HEK293 (cell line): ENCODE data around the gene DMPK.

Source experiments
- SETDB1 ChIP-seq: IDR thresholded peaks from one replicate; pipeline ENCODE4 v1.6.1; 2017; ENCODE audit warnings: mild to moderate bottlenecking, low read length, moderate library complexity, mixed read lengths; ENCODE audit not compliant: insufficient read length
- YY1 ChIP-seq: fragments of 450-650 bp; formaldehyde crosslinking; IDR thresholded peaks from 2 replicates; pipeline ENCODE4 v1.5.1; 2018; ENCODE audit warnings: missing biosample characterization, missing genetic modification characterization
- ZFP69B ChIP-seq: fragments of 450-650 bp; formaldehyde crosslinking; IDR thresholded peaks from 2 replicates; pipeline ENCODE4 v1.5.1; 2016; ENCODE audit warnings: missing biosample characterization, missing genetic modification characterization
- ZNF24 ChIP-seq: fragments of 450-650 bp; formaldehyde crosslinking; IDR thresholded peaks from 2 replicates; pipeline ENCODE4 v1.5.1; 2016; ENCODE audit warnings: missing biosample characterization, missing genetic modification characterization
- ZNF792 ChIP-seq: fragments of 450-650 bp; formaldehyde crosslinking; IDR thresholded peaks from 2 replicates; pipeline ENCODE4 v1.5.1; 2016; ENCODE audit warnings: missing biosample characterization, missing genetic modification characterization
- TF ChIP-seq, protein P1 (sequence below): fragments of 450-650 bp; formaldehyde crosslinking; IDR thresholded peaks from 2 replicates; pipeline ENCODE4 v1.5.1; 2016; ENCODE audit warnings: missing biosample characterization, missing genetic modification characterization
- TF ChIP-seq, protein P2 (sequence below): fragments of 450-650 bp; formaldehyde crosslinking; IDR thresholded peaks from 2 replicates; pipeline ENCODE4 v1.5.1; 2017; ENCODE audit warnings: missing biosample characterization, missing genetic modification characterization
- TF ChIP-seq, protein P3 (sequence below): fragments of 450-650 bp; formaldehyde crosslinking; optimal IDR thresholded peaks from 2 replicates; pipeline ENCODE3; 2016; ENCODE audit warnings: missing biosample characterization, mild to moderate bottlenecking, missing genetic modification characterization

DNA sequence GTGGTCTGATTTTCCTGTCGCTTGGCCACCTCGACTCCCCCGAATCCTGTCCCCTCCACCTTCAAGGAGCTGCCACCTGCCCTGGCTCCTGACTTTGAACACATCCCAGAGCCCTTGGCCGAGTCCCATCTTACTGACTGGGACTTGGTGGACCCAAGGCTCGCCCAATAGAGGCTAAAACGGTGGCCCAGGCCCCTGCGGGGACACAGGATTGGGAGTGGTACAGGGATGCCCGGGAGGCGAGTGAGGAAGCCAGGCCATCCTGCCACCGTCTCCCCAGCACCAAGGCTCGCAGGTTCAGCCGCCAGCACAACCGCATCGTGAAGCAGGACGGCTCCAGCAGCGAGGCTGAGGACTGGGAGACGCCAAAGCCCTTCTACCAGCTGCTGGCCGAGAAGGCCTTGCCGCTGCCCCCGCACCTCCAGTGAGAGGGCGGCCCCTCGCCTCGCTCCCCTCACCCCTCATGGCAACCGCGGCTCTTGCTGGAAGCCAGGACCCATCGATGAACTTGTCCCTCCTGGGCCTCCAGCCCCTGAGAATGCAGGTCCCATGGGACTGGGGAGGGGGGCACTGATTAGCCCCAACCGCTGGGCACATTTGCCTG lies 18.5 kb downstream of the DMPK start:
- TF ChIP-seq, protein P1, sequence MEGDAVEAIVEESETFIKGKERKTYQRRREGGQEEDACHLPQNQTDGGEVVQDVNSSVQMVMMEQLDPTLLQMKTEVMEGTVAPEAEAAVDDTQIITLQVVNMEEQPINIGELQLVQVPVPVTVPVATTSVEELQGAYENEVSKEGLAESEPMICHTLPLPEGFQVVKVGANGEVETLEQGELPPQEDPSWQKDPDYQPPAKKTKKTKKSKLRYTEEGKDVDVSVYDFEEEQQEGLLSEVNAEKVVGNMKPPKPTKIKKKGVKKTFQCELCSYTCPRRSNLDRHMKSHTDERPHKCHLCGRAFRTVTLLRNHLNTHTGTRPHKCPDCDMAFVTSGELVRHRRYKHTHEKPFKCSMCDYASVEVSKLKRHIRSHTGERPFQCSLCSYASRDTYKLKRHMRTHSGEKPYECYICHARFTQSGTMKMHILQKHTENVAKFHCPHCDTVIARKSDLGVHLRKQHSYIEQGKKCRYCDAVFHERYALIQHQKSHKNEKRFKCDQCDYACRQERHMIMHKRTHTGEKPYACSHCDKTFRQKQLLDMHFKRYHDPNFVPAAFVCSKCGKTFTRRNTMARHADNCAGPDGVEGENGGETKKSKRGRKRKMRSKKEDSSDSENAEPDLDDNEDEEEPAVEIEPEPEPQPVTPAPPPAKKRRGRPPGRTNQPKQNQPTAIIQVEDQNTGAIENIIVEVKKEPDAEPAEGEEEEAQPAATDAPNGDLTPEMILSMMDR (tag by site-specific recombination): no peak
- TF ChIP-seq, protein P2, sequence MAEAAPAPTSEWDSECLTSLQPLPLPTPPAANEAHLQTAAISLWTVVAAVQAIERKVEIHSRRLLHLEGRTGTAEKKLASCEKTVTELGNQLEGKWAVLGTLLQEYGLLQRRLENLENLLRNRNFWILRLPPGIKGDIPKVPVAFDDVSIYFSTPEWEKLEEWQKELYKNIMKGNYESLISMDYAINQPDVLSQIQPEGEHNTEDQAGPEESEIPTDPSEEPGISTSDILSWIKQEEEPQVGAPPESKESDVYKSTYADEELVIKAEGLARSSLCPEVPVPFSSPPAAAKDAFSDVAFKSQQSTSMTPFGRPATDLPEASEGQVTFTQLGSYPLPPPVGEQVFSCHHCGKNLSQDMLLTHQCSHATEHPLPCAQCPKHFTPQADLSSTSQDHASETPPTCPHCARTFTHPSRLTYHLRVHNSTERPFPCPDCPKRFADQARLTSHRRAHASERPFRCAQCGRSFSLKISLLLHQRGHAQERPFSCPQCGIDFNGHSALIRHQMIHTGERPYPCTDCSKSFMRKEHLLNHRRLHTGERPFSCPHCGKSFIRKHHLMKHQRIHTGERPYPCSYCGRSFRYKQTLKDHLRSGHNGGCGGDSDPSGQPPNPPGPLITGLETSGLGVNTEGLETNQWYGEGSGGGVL (tag by site-specific recombination): no peak
- TF ChIP-seq SETDB1: no peak
- TF ChIP-seq YY1 (tag by site-specific recombination): no peak
- TF ChIP-seq ZNF792 (tag by site-specific recombination): no peak
- TF ChIP-seq, protein P3, sequence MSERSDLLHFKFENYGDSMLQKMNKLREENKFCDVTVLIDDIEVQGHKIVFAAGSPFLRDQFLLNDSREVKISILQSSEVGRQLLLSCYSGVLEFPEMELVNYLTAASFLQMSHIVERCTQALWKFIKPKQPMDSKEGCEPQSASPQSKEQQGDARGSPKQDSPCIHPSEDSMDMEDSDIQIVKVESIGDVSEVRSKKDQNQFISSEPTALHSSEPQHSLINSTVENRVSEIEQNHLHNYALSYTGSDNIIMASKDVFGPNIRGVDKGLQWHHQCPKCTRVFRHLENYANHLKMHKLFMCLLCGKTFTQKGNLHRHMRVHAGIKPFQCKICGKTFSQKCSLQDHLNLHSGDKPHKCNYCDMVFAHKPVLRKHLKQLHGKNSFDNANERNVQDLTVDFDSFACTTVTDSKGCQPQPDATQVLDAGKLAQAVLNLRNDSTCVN (tag by site-specific recombination): no peak
- TF ChIP-seq ZNF24 (tag by site-specific recombination): no peak
- TF ChIP-seq ZFP69B (tag by site-specific recombination): no peak
